Ovary (tissue), 9 donors: ENCODE results near the gene ARHGEF28. TPM values are rescaled to one million over a fixed set of nuclear protein-coding genes. Genes with fewer than 3 reads are reported as not detected.
A peak's percentile ranks its signal among the peaks of the same experiment; 100 is the strongest.

ENCODE experiments used
- DNase-seq, 5 donors: peaks; one replicate each; pipeline ENCODE4 v3.0.0-alpha.2; 2019 to 2020
- H3K27ac ChIP-seq, 2 donors: fragments of 200-600 bp; one replicate each; pipeline versions ENCODE4 v1.5.1 to v1.8.0; 2019 to 2022
- H3K27me3 ChIP-seq: fragments of 200-600 bp; one replicate; pipeline ENCODE4 v1.8.0; 2022
- H3K36me3 ChIP-seq: fragments of 200-600 bp; sonication (generic); one replicate; pipeline ENCODE4 v1.5.1; 2019
- H3K4me1 ChIP-seq: one replicate; pipeline ENCODE4 v1.8.1; 2013; ENCODE audit warnings: mild to moderate bottlenecking, moderate library complexity; ENCODE audit not compliant: insufficient read depth
- H3K4me3 ChIP-seq: fragments of 200-600 bp; sonication (generic); one replicate; pipeline ENCODE4 v1.5.1; 2017
- H3K9me3 ChIP-seq, 2 donors: fragments of 200-600 bp in 1 of 2; sonication (generic) in 1 of 2; one replicate each; pipeline versions ENCODE4 v1.5.1 to v1.8.1; 2013 to 2019; ENCODE audit warnings: mild to moderate bottlenecking in 1 of 2, moderate library complexity in 1 of 2
- CTCF ChIP-seq, 3 donors: fragments of 450-650 bp in 2 of 3; fragments of 200-600 bp in 1 of 3; IDR thresholded peaks; one replicate each; pipeline versions ENCODE4 v1.5.1 to v1.8.0; 2016 to 2022; ENCODE audit warnings: antibody characterized with exemption in 3 of 3, mild to moderate bottlenecking in 1 of 3
- EP300 ChIP-seq: sonication (generic); formaldehyde crosslinking; IDR thresholded peaks from one replicate; pipeline ENCODE4 v1.6.1; 2017; ENCODE audit warnings: antibody characterized with exemption
- POLR2A ChIP-seq: fragments of 450-650 bp; IDR thresholded peaks from one replicate; pipeline ENCODE4 v1.6.1; 2017; ENCODE audit warnings: antibody characterized with exemption, mild to moderate bottlenecking, moderate library complexity
- WGBS, 3 donors: extraction: QIAGEN DNeasy Blood & Tissue Kit in 1 of 3; methylation state at CpG; one replicate each; pipeline versions ENCODE4 v1.1.5 to v1.1.7; 2013 to 2017; 5-methylcytosine and 5-hydroxymethylcytosine counted together
- intact Hi-C, 4 donors: fragments of 100-400 bp; cut with DNase I; formaldehyde crosslinking; loops; one replicate each; pipeline versions ENCODE4 v1.11.0 to v1.15.1; 2022 to 2023
- polyA plus RNA-seq, 2 donors: library from polyadenylated mRNA; stranded (reverse); fragments of 200-250 nt in 1 of 2; fragments of 350-450 nt in 1 of 2; fragmentation: Illumina TruSeq in 1 of 2; extraction: RNeasy Lipid Tissue Mini Kit (QIAGEN cat#74804) in 1 of 2; gene quantifications; one replicate each; pipeline ENCODE4 v1.2.3, GENCODE V29; 2013 to 2014
- total RNA-seq, 7 donors: library from RNA; depleted of rRNA in 2 of 7; stranded (reverse); fragments of >200 nt in 2 of 7; fragmentation: NEBNext Ultra II Directional in 3 of 7; extraction: Animal tissue kit (Norgen Biotek cat#: 25700) in 3 of 7; gene quantifications; one replicate each; pipeline versions ENCODE4 v1.1.0 to v1.2.4, GENCODE V29; 2016 to 2023
- donor health status: DM: no; HTN: no; CAD: no; lungs with moderate emphysema.
- donor health status: DM: no; HTN: no; CAD: no.
- donor health status: Bipolar disorder and iron deficiency.
- donor health status: DM: yes; HTN: yes; CAD: no.
- donor health status: DM: no; HTN: no; CAD: no.
- donor health status: DM: yes; HTN: yes; CAD: no.

ARHGEF28 gene
- total and polyA plus RNA-seq, 9 donors = 21.5 to 75.6 (median 35.0) TPM

- Histone ChIP-seq H3K4me1 (peaks cover 8% of the 10 kb centered on the region), H3K9me3 (no peaks in the 10 kb centered on the region), H3K4me3 (no peak overlapping the region), H3K27ac (peak overlapping the region in 1 of 2 donors; percentile 43), H3K27me3 (peaks cover 2% of the 10 kb centered on the region), H3K36me3 (no peaks in the 10 kb centered on the region)
- intact Hi-C loops = loop anchor here in 1 of 4 donors (5.0 kb wide), 1 partner anchor 731 kb away; no protein-coding TSS in a partner anchor
- TF ChIP-seq EP300 (no peak), CTCF (IDR thresholded peaks at IDR 0.05) (no peak), POLR2A (no peak)
- DNase-seq = no peak
- WGBS, 3 donors = 28 to 34% (median 28%) methylated on average over 3 of the region's 3 CpGs
These were observed 205.1 kb downstream of the ARHGEF28 start for GRCh38 chr5:73831066-73831465.

- intact Hi-C loops = loop anchor here in 1 of 4 donors (5.0 kb wide), 1 partner anchor 728 kb away; no protein-coding TSS in a partner anchor
- no peak for TF ChIP-seq EP300
- no peak for TF ChIP-seq CTCF (IDR thresholded peaks at IDR 0.05)
- TF ChIP-seq POLR2A = no peak
- no peaks in the 10 kb centered on the region for H3K36me3 ChIP-seq
- 90 to 95% (median 92%) methylated on average over 2 of the region's 2 CpGs for WGBS, 3 donors
- no peak overlapping the region for H3K27ac ChIP-seq
- H3K9me3 ChIP-seq = no peaks in the 10 kb centered on the region
- H3K27me3 ChIP-seq = peaks cover 2% of the 10 kb centered on the region
- H3K4me3 ChIP-seq = no peak overlapping the region
- peaks cover 3% of the 10 kb centered on the region for H3K4me1 ChIP-seq
- DNase-seq = no peak
These were observed 208.7 kb downstream of the ARHGEF28 start for GRCh38 chr5:73834693-73835092.

- intact Hi-C loops = no loop called here
- peaks cover 2% of the 10 kb centered on the region for H3K27me3 ChIP-seq
- H3K9me3 ChIP-seq = no peaks in the 10 kb centered on the region
- H3K4me3 ChIP-seq = no peak overlapping the region
- peaks cover 3% of the 10 kb centered on the region for H3K4me1 ChIP-seq
- no peak overlapping the region for H3K27ac ChIP-seq
- DNase-seq = no peak
- TF ChIP-seq POLR2A = no peak
- TF ChIP-seq EP300 = no peak
- no peak for TF ChIP-seq CTCF (IDR thresholded peaks at IDR 0.05)
- H3K36me3 ChIP-seq = no peaks in the 10 kb centered on the region
- WGBS, 3 donors = 87 to 91% (median 87%) methylated on average over 2 of the region's 2 CpGs
These were observed 209.7 kb downstream of the ARHGEF28 start for GRCh38 chr5:73835726-73836125.

- Histone ChIP-seq H3K27ac (no peak overlapping the region), H3K4me1 (peaks cover 2% of the 10 kb centered on the region), H3K27me3 (peaks cover 2% of the 10 kb centered on the region), H3K9me3 (no peaks in the 10 kb centered on the region), H3K4me3 (no peak overlapping the region), H3K36me3 (no peaks in the 10 kb centered on the region)
- intact Hi-C loops = no loop called here
- TF ChIP-seq POLR2A = no peak
- TF ChIP-seq CTCF (IDR thresholded peaks at IDR 0.05) = no peak
- no peak for TF ChIP-seq EP300
- DNase-seq = no peak
These were observed 210.6 kb downstream of the ARHGEF28 start for GRCh38 chr5:73836607-73837006.
